Measurements from ENCODE around the gene TNIP2. TPM values are rescaled to one million over a fixed set of nuclear protein-coding genes. Genes with fewer than 3 reads are reported as not detected.

The TNIP2 gene
- total and polyA plus RNA-seq, 2 of the 8 experiments (the other 6 are each of a cell fraction or from before 2014, with no cell fraction given): 23.7 to 37.7 TPM

- TF ChIP-seq SRF (IDR thresholded peaks at IDR 0.05; ENCODE audit: low read depth, low read length): no peak
- TF ChIP-seq SUZ12 (IDR thresholded peaks at IDR 0.05; ENCODE audit: low read length): no peak
- no peak for TF ChIP-seq EGR1 (IDR thresholded peaks at IDR 0.05; ENCODE audit: borderline replicate concordance, low read depth, low read length)
- TF ChIP-seq SP4 (IDR thresholded peaks at IDR 0.05; ENCODE audit: low read length): no peak
- TF ChIP-seq MAFK (IDR thresholded peaks at IDR 0.05; ENCODE audit: low read depth, low read length): no peak
These were observed 5.1 kb upstream of the TNIP2 start (continued) for GRCh38 chr4:2761035-2761923.
